Measurements from ENCODE around the gene EFNA4. TPM values are rescaled to one million over a fixed set of nuclear protein-coding genes. Genes with fewer than 3 reads are reported as not detected.

Gene EFNA4
- total and polyA plus RNA-seq, 2 experiments from 2014 or later, result 4.6 to 5.5 TPM

GRCh38 chr1:155079487-155080311 lies 16.2 kb downstream of the EFNA4 start:
- TF ChIP-seq EZH2 (IDR thresholded peaks at IDR 0.05; ENCODE audit: insufficient read depth, poor library complexity, severe bottlenecking) (peak; percentile 94), EZH2phosphoT487 (IDR thresholded peaks at IDR 0.05; ENCODE audit: insufficient read depth, low read depth) (peak; percentile 62; the same call in 1 of the 2 replicates)
- no peak overlapping the region for H3K9ac ChIP-seq
- H3K9me3 ChIP-seq (ENCODE audit: low read depth), result no peaks in the 10 kb centered on the region
- H3K4me2 ChIP-seq (ENCODE audit: unreplicated experiment), result peak overlapping the region; percentile 73
- H3F3A ChIP-seq (ENCODE audit: insufficient read depth), result peaks cover 7% of the 10 kb centered on the region
- DNase-seq, result no peak
- H3K36me3 ChIP-seq (ENCODE audit: low read depth), result no peaks in the 10 kb centered on the region
- H3K27me3 ChIP-seq (replicated peaks; ENCODE audit: insufficient read depth), result peaks cover 49% of the 10 kb centered on the region
- no peaks in the 10 kb centered on the region for H3K9me2 ChIP-seq (ENCODE audit: insufficient read depth)
- WGBS, 2 experiments (ENCODE audit: low coverage in 1 of 2, low lambda C conversion rate in 2 of 2, missing lambda C conversion rate in 2 of 2), result 1 to 2% methylated on average over 31 to 64 of the region's 67 CpGs
- H3K4me3 ChIP-seq, result no peak overlapping the region; the same call in 1 of the 2 replicates
- H3K4me1 ChIP-seq (ENCODE audit: insufficient read depth), result peaks cover 5% of the 10 kb centered on the region; the same call in 1 of the 2 replicates
- no peaks in the 10 kb centered on the region for H4K20me1 ChIP-seq (ENCODE audit: insufficient read depth)
- no peak overlapping the region for H2AFZ ChIP-seq
- in situ Hi-C loops (cut with MboI), result no loop called here
- H3K27ac ChIP-seq, result no peak overlapping the region
- no peaks in the 10 kb centered on the region for H3K79me2 ChIP-seq (ENCODE audit: insufficient read depth)

GRCh38 chr1:155080312-155081228 lies 17.0 kb downstream of the EFNA4 start:
- no peak overlapping the region for H2AFZ ChIP-seq
- no peak overlapping the region for H3K27ac ChIP-seq
- in situ Hi-C loops (cut with MboI), result no loop called here
- no peaks in the 10 kb centered on the region for H3K9me3 ChIP-seq (ENCODE audit: low read depth)
- TF ChIP-seq EZH2phosphoT487 (IDR thresholded peaks at IDR 0.05; ENCODE audit: insufficient read depth, low read depth) (no peak), EZH2 (IDR thresholded peaks at IDR 0.05; ENCODE audit: insufficient read depth, poor library complexity, severe bottlenecking) (no peak)
- H3K9me2 ChIP-seq (ENCODE audit: insufficient read depth), result no peaks in the 10 kb centered on the region
- DNase-seq, result peak; percentile 47
- H3K4me1 ChIP-seq (ENCODE audit: insufficient read depth), result peaks cover 5% of the 10 kb centered on the region; the same call in 1 of the 2 replicates
- no peak overlapping the region for H3K4me3 ChIP-seq
- peaks cover 7% of the 10 kb centered on the region for H3F3A ChIP-seq (ENCODE audit: insufficient read depth)
- H3K9ac ChIP-seq, result no peak overlapping the region
- no peaks in the 10 kb centered on the region for H4K20me1 ChIP-seq (ENCODE audit: insufficient read depth)
- H3K79me2 ChIP-seq (ENCODE audit: insufficient read depth), result no peaks in the 10 kb centered on the region
- peaks cover 49% of the 10 kb centered on the region for H3K27me3 ChIP-seq (replicated peaks; ENCODE audit: insufficient read depth)
- no peaks in the 10 kb centered on the region for H3K36me3 ChIP-seq (ENCODE audit: low read depth)
- no peak overlapping the region for H3K4me2 ChIP-seq (ENCODE audit: unreplicated experiment)
- WGBS, 2 experiments (ENCODE audit: low coverage in 1 of 2, low lambda C conversion rate in 2 of 2, missing lambda C conversion rate in 2 of 2), result 4 to 6% methylated on average over 25 to 67 of the region's 71 CpGs

- TF ChIP-seq EZH2 (IDR thresholded peaks at IDR 0.05; ENCODE audit: insufficient read depth, poor library complexity, severe bottlenecking) (peak; percentile 98), EZH2phosphoT487 (IDR thresholded peaks at IDR 0.05; ENCODE audit: insufficient read depth, low read depth) (no peak; the same call in 1 of the 2 replicates)
- H3K4me1 ChIP-seq (ENCODE audit: insufficient read depth), result peaks cover 5% of the 10 kb centered on the region; the same call in 1 of the 2 replicates
- in situ Hi-C loops (cut with MboI), result no loop called here
Observed at GRCh38 chr1:155081472-155082300, 18.1 kb downstream of the EFNA4 start.

More at GRCh38 chr1:155081472-155082300, 18.1 kb downstream of the EFNA4 start:
- Histone ChIP-seq H3K9ac (no peak overlapping the region), H3K79me2 (ENCODE audit: insufficient read depth) (no peaks in the 10 kb centered on the region), H3K4me2 (ENCODE audit: unreplicated experiment) (peak overlapping the region; percentile 18), H3K27ac (no peak overlapping the region), H3K27me3 (replicated peaks; ENCODE audit: insufficient read depth) (peaks cover 49% of the 10 kb centered on the region), H4K20me1 (ENCODE audit: insufficient read depth) (no peaks in the 10 kb centered on the region), H3F3A (ENCODE audit: insufficient read depth) (peaks cover 7% of the 10 kb centered on the region), H3K9me2 (ENCODE audit: insufficient read depth) (no peaks in the 10 kb centered on the region), H3K4me3 (peak overlapping the region; percentile 40), H3K9me3 (ENCODE audit: low read depth) (no peaks in the 10 kb centered on the region), H3K36me3 (ENCODE audit: low read depth) (no peaks in the 10 kb centered on the region), H2AFZ (peak overlapping the region; percentile 57)
- WGBS, 2 experiments (ENCODE audit: low coverage in 1 of 2, low lambda C conversion rate in 2 of 2, missing lambda C conversion rate in 2 of 2), result 2 to 3% methylated on average over 29 to 58 of the region's 68 CpGs
- peak; percentile 40 for DNase-seq

All from GM23248 (cell line).